Spinal cord (tissue), 10 donors: ENCODE measurements around the gene SIRPA. TPM values are rescaled to one million over a fixed set of nuclear protein-coding genes. Genes with fewer than 3 reads are reported as not detected.

Experiments used
- DNase-seq, 6 donors: peaks; one replicate each; pipeline versions ENCODE4 v3.0.0 to v3.0.0-alpha.2; 2013 to 2015; ENCODE audit warnings: low spot score in 6 of 6, low read depth in 4 of 6
- H3K27ac ChIP-seq: one replicate; pipeline ENCODE4 v1.5.1; 2013; ENCODE audit warnings: low read depth, low read length, control low read depth
- H3K27me3 ChIP-seq: one replicate; pipeline ENCODE4 v1.6.1; 2013; ENCODE audit warnings: low read length; ENCODE audit not compliant: control insufficient read depth, insufficient read depth
- H3K36me3 ChIP-seq: one replicate; pipeline ENCODE4 v1.6.1; 2013; ENCODE audit warnings: low read length; ENCODE audit not compliant: control insufficient read depth, insufficient read depth
- H3K4me1 ChIP-seq: one replicate; pipeline ENCODE4 v1.6.1; 2013; ENCODE audit warnings: low read length; ENCODE audit not compliant: control insufficient read depth, insufficient read depth
- H3K4me3 ChIP-seq: one replicate; pipeline ENCODE4 v1.5.1; 2013; ENCODE audit warnings: low read depth, low read length, control low read depth
- H3K9me3 ChIP-seq: one replicate; pipeline ENCODE4 v1.6.1; 2013; ENCODE audit warnings: low read length; ENCODE audit not compliant: control insufficient read depth, insufficient read depth
- WGBS: methylation state at CpG from one replicate; pipeline ENCODE4 v1.1.5; 2013; ENCODE audit warnings: missing lambda C conversion rate; ENCODE audit not compliant: insufficient coverage; 5-methylcytosine and 5-hydroxymethylcytosine counted together
- polyA plus RNA-seq, 2 donors: library from polyadenylated mRNA; unstranded; fragments of 120-200 nt; gene quantifications; one replicate each; pipeline ENCODE4 v1.2.1, GENCODE V29; 2013; ENCODE audit not compliant: insufficient read length in 2 of 2
- total RNA-seq, 2 donors: library from RNA; depleted of rRNA in 1 of 2; stranded (reverse); fragments of 120-200 nt in 1 of 2; fragments of >200 nt in 1 of 2; gene quantifications; one replicate each; pipeline versions ENCODE4 v1.2.3 to v1.2.4, GENCODE V29; 2013 to 2014
- donor health status: healthy.

The SIRPA gene
- total and polyA plus RNA-seq, 4 donors, result 22.1 to 49.7 (median 39.8) TPM

GRCh38 chr20:1875762-1876161 lies 19.4 kb upstream of the SIRPA start:
- 58% methylated on average over 2 of the region's 7 CpGs for WGBS
- Histone ChIP-seq H3K36me3 (no peaks in the 10 kb centered on the region), H3K27me3 (no peaks in the 10 kb centered on the region), H3K9me3 (no peaks in the 10 kb centered on the region), H3K4me3 (no peak overlapping the region), H3K4me1 (peaks cover 45% of the 10 kb centered on the region), H3K27ac (no peak overlapping the region)
- DNase-seq, result peak in 2 of 6 donors; percentile 49 to 80

GRCh38 chr20:1876217-1876921 lies 18.8 kb upstream of the SIRPA start:
- 89% methylated on average over 5 of the region's 7 CpGs for WGBS

DNA sequence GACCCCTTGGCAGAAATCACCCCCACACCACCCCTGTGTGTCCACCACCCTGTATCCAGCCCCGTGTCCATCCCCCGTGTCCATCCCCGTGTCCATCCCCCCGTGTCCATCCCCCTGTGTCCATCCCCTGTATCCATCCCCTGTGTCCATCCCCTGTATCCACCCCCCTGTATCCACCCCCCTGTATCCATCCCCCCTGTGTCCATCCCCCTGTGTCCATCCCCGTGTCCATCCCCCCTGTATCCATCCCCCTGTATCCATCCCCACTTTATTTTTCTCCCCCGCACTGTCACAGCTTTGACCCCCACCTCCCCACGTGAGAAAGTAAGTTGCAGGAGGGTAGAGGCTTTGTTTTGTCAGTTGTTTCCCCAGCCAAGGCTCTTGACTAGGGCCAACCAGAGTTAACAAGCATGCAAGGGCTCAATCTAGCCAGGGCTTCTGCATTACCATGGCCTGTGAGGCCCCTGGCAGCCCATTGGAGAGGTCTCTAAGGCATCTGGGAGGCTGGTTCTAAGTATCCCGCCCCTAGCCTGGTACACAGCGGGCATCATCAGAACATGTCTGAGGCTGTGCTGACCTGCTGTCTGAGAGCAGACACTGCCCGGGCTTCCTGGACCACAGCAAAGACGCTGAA lies 18.1 kb upstream of the SIRPA start:
- peak in 1 of 6 donors; percentile 41 for DNase-seq
- Histone ChIP-seq H3K9me3 (no peaks in the 10 kb centered on the region), H3K36me3 (no peaks in the 10 kb centered on the region), H3K4me3 (no peak overlapping the region), H3K4me1 (peaks cover 57% of the 10 kb centered on the region), H3K27me3 (no peaks in the 10 kb centered on the region), H3K27ac (peak overlapping the region; percentile 52)
- 42% methylated on average over 4 of the region's 11 CpGs for WGBS

More at GRCh38 chr20:1876217-1876921, 18.8 kb upstream of the SIRPA start:
- no peak for DNase-seq
- H3K4me1 ChIP-seq, result peaks cover 49% of the 10 kb centered on the region
- no peaks in the 10 kb centered on the region for H3K36me3 ChIP-seq
- H3K27me3 ChIP-seq, result no peaks in the 10 kb centered on the region
- H3K4me3 ChIP-seq, result no peak overlapping the region
- no peak overlapping the region for H3K27ac ChIP-seq
- H3K9me3 ChIP-seq, result no peaks in the 10 kb centered on the region

- peak in 4 of 6 donors; percentile 52 to 87 (median 68) for DNase-seq
- 50% methylated on average over 12 of the region's 14 CpGs for whole genome bisulfite sequencing
- H3K27ac ChIP-seq, result peak overlapping the region; percentile 52
- H3K4me1 ChIP-seq, result peaks cover 58% of the 10 kb centered on the region
- H3K4me3 ChIP-seq, result no peak overlapping the region
- no peaks in the 10 kb centered on the region for H3K27me3 ChIP-seq
- no peaks in the 10 kb centered on the region for H3K9me3 ChIP-seq
- no peaks in the 10 kb centered on the region for H3K36me3 ChIP-seq
Observed at GRCh38 chr20:1877609-1878200, 17.5 kb upstream of the SIRPA start.

GRCh38 chr20:1879369-1879768 lies 15.8 kb upstream of the SIRPA start:
- Histone ChIP-seq H3K4me3 (no peak overlapping the region), H3K36me3 (no peaks in the 10 kb centered on the region), H3K4me1 (peaks cover 60% of the 10 kb centered on the region), H3K27ac (no peak overlapping the region), H3K9me3 (no peaks in the 10 kb centered on the region), H3K27me3 (no peaks in the 10 kb centered on the region)
- 69% methylated on average over 8 of the region's 9 CpGs for WGBS
- DNase-seq, result no peak

GRCh38 chr20:1879934-1880333 lies 15.3 kb upstream of the SIRPA start:
- Histone ChIP-seq H3K27ac (no peak overlapping the region), H3K9me3 (no peaks in the 10 kb centered on the region), H3K4me1 (peaks cover 57% of the 10 kb centered on the region), H3K36me3 (no peaks in the 10 kb centered on the region), H3K27me3 (no peaks in the 10 kb centered on the region), H3K4me3 (no peak overlapping the region)
- WGBS, result 85% methylated on average over 2 of the region's 4 CpGs
- DNase-seq, result no peak

DNA sequence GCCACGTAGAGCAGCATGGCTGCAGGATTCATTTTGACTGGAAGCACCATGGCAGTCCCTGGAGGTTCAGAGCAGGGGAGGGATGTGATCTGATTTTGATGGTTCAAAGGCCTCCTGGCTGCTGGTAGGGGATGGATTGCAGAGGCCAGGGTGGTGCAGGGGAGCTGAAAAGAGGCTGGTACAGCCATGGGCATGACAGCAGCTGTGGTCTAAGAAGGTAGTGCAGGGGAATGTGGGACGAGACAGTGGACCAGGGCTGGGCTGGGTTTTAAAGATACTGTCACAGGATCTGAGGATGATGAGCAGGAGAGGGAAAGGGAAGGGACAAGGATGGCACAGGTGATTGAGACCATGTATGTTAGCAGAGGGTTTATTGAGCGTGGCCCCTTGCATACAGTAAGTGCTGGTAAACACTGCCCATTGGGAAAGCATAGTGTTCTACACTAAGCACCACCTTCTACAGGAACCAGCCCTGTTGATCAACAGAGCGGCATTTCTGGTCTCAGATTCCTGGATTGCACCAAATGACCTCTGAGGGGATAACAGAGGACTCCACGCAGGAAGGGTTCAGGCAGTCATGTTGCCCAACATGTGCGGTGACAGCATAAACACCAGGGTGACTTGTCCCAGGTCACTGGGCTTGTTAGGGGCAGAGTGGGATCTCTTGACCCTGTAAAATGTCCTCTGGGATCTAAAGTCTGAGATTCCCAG lies 14.5 kb upstream of the SIRPA start:
- Histone ChIP-seq H3K36me3 (no peaks in the 10 kb centered on the region), H3K4me3 (no peak overlapping the region), H3K9me3 (no peaks in the 10 kb centered on the region), H3K27me3 (no peaks in the 10 kb centered on the region), H3K27ac (no peak overlapping the region), H3K4me1 (peaks cover 50% of the 10 kb centered on the region)
- 85% methylated on average over 6 of the region's 6 CpGs for WGBS
- no peak for DNase-seq

DNA sequence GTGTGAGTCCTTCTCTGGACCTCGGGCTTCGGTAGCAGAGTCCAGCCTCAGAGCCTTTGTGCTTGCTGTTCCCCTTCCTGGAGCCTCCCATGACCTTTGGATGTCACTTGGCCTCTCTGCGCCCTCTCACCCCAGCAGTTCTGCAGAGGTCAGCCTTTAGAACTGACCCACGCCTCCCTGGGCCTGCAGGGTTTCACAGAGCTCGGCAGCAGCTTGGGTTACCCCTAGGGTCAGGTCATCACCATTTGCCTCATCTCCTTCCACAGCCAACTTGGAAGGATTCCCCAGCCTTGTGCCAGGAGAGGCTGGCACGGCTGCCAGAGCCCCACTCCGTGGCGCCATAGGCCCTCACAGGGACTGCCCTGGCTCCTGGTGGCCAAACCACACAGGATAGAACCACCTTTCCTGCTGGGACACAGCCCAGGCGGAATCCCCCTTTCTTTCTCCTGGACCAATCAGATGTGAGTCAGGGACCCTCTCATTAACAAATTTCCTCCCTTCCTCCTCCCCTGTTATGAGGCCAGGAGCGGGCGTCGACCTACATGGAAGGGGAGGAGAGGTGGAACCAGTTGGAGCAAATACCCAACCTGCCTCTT lies 13.9 kb upstream of the SIRPA start:
- 47% methylated on average over 8 of the region's 12 CpGs for WGBS
- Histone ChIP-seq H3K27ac (no peak overlapping the region), H3K9me3 (no peaks in the 10 kb centered on the region), H3K27me3 (no peaks in the 10 kb centered on the region), H3K4me1 (peaks cover 44% of the 10 kb centered on the region), H3K36me3 (no peaks in the 10 kb centered on the region), H3K4me3 (no peak overlapping the region)
- peak in 1 of 6 donors; percentile 56 for DNase-seq

GRCh38 chr20:1882026-1882425 lies 13.2 kb upstream of the SIRPA start:
- H3K36me3 ChIP-seq, result no peaks in the 10 kb centered on the region
- peaks cover 41% of the 10 kb centered on the region for H3K4me1 ChIP-seq
- no peak overlapping the region for H3K27ac ChIP-seq
- WGBS, result 49% methylated on average over 3 of the region's 8 CpGs
- DNase-seq, result peak in 1 of 6 donors; percentile 36
- no peak overlapping the region for H3K4me3 ChIP-seq
- H3K27me3 ChIP-seq, result no peaks in the 10 kb centered on the region
- no peaks in the 10 kb centered on the region for H3K9me3 ChIP-seq
